ENCODE results near the gene SYT12. TPM values are rescaled to one million over a fixed set of nuclear protein-coding genes. Genes with fewer than 3 reads are reported as not detected.

SYT12 gene
- total and polyA plus RNA-seq, 4 donors = 0.12 to 0.25 (median 0.17) TPM; not detected in 1

DNA sequence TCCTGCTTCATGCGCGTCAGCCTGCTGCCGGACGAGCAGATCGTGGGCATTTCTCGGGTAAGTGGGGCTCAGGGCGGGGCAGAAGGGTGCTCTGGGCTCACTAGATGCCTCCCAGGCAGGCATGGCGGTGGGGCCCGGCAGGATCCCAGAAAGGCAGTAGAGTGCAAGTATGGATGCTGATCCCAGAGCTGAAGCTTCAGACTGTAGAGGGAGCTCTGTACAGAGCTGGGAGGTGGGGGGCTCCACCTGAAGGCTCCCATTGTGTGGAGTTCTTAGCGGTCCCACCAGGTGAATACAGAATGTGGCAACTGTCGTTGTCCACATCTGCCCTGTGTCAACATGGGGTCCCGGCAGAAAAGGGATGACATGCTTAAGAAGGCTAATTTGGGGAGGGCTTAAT lies 17.2 kb downstream of the SYT12 start:
- Histone ChIP-seq H3K27me3 (ENCODE audit: control insufficient read depth in 3 of 3, insufficient read depth in 3 of 3, low read length in 2 of 3) (no peaks in the 10 kb centered on the region), H3K9me3 (ENCODE audit: control insufficient read depth in 4 of 4, insufficient read depth in 3 of 4, low read length in 3 of 4) (no peaks in the 10 kb centered on the region), H3K27ac (ENCODE audit: low read depth in 1 of 2, low read length in 1 of 2) (no peak overlapping the region), H3K4me3 (no peak overlapping the region), H3K36me3 (ENCODE audit: control insufficient read depth in 4 of 4, insufficient read depth in 4 of 4, low read length in 4 of 4) (no peaks in the 10 kb centered on the region), H3K9ac (ENCODE audit: insufficient read depth in 1 of 2, low read length in 2 of 2) (no peak overlapping the region), H3K4me1 (ENCODE audit: control insufficient read depth in 5 of 5, insufficient read depth in 5 of 5, low read length in 5 of 5) (no peaks in the 10 kb centered on the region)
- no peak for ATAC-seq (ENCODE audit: insufficient read depth, low FRiP score)
- no peak for TF ChIP-seq CTCF (IDR thresholded peaks at IDR 0.05; ENCODE audit: control extremely low read depth, extremely low read depth)
- WGBS, 2 donors = 75 to 83% methylated on average over 12 of the region's 12 CpGs
- no peak for DNase-seq

DNA sequence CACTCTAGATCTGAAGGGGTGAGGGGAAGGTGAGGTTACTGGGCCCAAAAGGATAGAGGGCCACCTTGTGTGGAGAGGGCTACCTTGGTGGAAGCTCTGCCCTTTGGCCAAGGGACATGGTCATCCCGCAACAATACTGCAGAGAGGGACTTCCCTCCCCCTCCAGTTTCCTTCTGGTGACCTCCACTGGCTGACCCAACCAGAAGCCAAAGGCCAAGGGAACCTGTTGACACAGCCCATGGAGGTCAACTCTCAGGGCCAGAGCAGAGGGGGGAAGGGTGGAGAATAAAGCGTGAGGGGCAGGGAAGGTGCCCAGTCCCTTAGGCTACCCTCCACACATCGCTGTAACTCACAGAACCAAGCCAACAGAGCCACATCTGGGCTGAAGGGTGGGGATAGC lies 18.7 kb downstream of the SYT12 start:
- ATAC-seq (ENCODE audit: insufficient read depth, low FRiP score) (no peak), DNase-seq (no peak)
- H3K27ac ChIP-seq (ENCODE audit: low read depth in 1 of 2, low read length in 1 of 2) = no peak overlapping the region
- no peak overlapping the region for H3K4me3 ChIP-seq
- H3K9ac ChIP-seq (ENCODE audit: insufficient read depth in 1 of 2, low read length in 2 of 2) = no peak overlapping the region
- no peak for TF ChIP-seq CTCF (IDR thresholded peaks at IDR 0.05; ENCODE audit: control extremely low read depth, extremely low read depth)
- no peaks in the 10 kb centered on the region for H3K9me3 ChIP-seq (ENCODE audit: control insufficient read depth in 4 of 4, insufficient read depth in 3 of 4, low read length in 3 of 4)
- H3K27me3 ChIP-seq (ENCODE audit: control insufficient read depth in 3 of 3, insufficient read depth in 3 of 3, low read length in 2 of 3) = no peaks in the 10 kb centered on the region
- 78 to 84% methylated on average over 3 of the region's 3 CpGs for whole genome bisulfite sequencing, 2 donors
- H3K4me1 ChIP-seq (ENCODE audit: control insufficient read depth in 5 of 5, insufficient read depth in 5 of 5, low read length in 5 of 5) = no peaks in the 10 kb centered on the region
- H3K36me3 ChIP-seq (ENCODE audit: control insufficient read depth in 4 of 4, insufficient read depth in 4 of 4, low read length in 4 of 4) = no peaks in the 10 kb centered on the region

DNA sequence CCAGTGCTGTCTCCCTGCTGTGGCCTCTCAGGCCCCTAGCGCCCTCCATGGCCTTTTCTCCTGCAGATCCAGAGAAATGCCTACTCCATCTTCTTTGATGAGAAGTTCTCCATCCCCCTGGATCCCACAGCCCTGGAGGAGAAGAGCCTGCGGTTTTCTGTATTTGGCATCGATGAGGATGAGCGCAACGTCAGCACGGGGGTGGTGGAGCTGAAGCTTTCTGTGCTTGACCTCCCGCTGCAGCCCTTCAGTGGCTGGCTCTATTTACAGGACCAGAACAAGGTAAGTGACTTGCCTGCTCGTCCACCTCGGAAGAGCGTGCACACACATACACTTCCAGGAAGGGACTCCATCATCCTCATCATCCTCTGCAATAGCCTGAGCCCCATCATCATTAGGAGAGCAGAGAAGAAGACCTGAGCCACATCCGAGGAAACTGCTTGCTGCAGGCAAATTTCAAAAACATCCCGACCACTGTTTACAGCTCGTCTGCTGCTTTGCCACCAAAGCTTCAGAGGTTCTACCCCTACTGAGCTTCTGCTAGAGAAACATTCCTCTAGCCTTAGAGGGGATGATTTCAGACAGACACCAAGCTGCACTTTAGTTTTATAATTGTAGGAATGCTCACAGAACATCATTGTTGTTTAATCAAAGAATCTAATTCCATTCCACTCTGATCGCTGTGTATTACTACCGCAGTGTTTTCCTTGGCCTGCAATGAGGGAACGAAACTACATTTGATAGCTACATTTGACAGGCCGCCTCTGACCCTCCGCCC lies 20.8 kb downstream of the SYT12 start:
- no peak overlapping the region for H3K27ac ChIP-seq (ENCODE audit: low read depth in 1 of 2, low read length in 1 of 2)
- H3K9ac ChIP-seq (ENCODE audit: insufficient read depth in 1 of 2, low read length in 2 of 2) = no peak overlapping the region
- no peaks in the 10 kb centered on the region for H3K4me1 ChIP-seq (ENCODE audit: control insufficient read depth in 5 of 5, insufficient read depth in 5 of 5, low read length in 5 of 5)
- no peaks in the 10 kb centered on the region for H3K36me3 ChIP-seq (ENCODE audit: control insufficient read depth in 4 of 4, insufficient read depth in 4 of 4, low read length in 4 of 4)
- no peak overlapping the region for H3K4me3 ChIP-seq
- no peak for TF ChIP-seq CTCF (IDR thresholded peaks at IDR 0.05; ENCODE audit: control extremely low read depth, extremely low read depth)
- H3K27me3 ChIP-seq (ENCODE audit: control insufficient read depth in 3 of 3, insufficient read depth in 3 of 3, low read length in 2 of 3) = no peaks in the 10 kb centered on the region
- ATAC-seq (ENCODE audit: insufficient read depth, low FRiP score) (no peak), DNase-seq (no peak)
- WGBS, 2 donors = 80 to 87% methylated on average over 18 of the region's 18 CpGs
- H3K9me3 ChIP-seq (ENCODE audit: control insufficient read depth in 4 of 4, insufficient read depth in 3 of 4, low read length in 3 of 4) = no peaks in the 10 kb centered on the region

- Histone ChIP-seq H3K27me3 (ENCODE audit: control insufficient read depth in 3 of 3, insufficient read depth in 3 of 3, low read length in 2 of 3) (no peaks in the 10 kb centered on the region), H3K36me3 (ENCODE audit: control insufficient read depth in 4 of 4, insufficient read depth in 4 of 4, low read length in 4 of 4) (no peaks in the 10 kb centered on the region), H3K27ac (ENCODE audit: low read depth in 1 of 2, low read length in 1 of 2) (no peak overlapping the region), H3K4me1 (ENCODE audit: control insufficient read depth in 5 of 5, insufficient read depth in 5 of 5, low read length in 5 of 5) (no peaks in the 10 kb centered on the region), H3K9me3 (ENCODE audit: control insufficient read depth in 4 of 4, insufficient read depth in 3 of 4, low read length in 3 of 4) (no peaks in the 10 kb centered on the region), H3K9ac (ENCODE audit: insufficient read depth in 1 of 2, low read length in 2 of 2) (no peak overlapping the region), H3K4me3 (no peak overlapping the region)
- no peak for ATAC-seq (ENCODE audit: insufficient read depth, low FRiP score)
- TF ChIP-seq CTCF (IDR thresholded peaks at IDR 0.05; ENCODE audit: control extremely low read depth, extremely low read depth) = no peak
- 46 to 64% methylated on average over 14 of the region's 14 CpGs for WGBS, 2 donors
- DNase-seq = no peak
These were observed 21.6 kb downstream of the SYT12 start for GRCh38 chr11:67044496-67044895.

All from lung (tissue), 12 donors.